ENCODE data around the gene TPST2.

GRCh38 chr22:26567610-26568009 is 22.3 kb downstream of the TPST2 start:
- TF ChIP-seq POLR2A (IDR thresholded peaks at IDR 0.05; ENCODE audit: low read depth, low read length) (no peak), POU2F2 (IDR thresholded peaks at IDR 0.05; ENCODE audit: low read depth, low read length) (no peak), POLR2AphosphoS5 (IDR thresholded peaks at IDR 0.05; ENCODE audit: low read depth, low read length) (no peak), TAF1 (IDR thresholded peaks at IDR 0.05; ENCODE audit: low read depth, low read length) (no peak)
